ENCODE measurements around the gene HS3ST5. TPM values are rescaled to one million over a fixed set of nuclear protein-coding genes. Genes with fewer than 3 reads are reported as not detected.

HS3ST5 gene
- total and polyA plus RNA-seq, 7 donors, result 0.01 to 2.9 (median 0.25) TPM

DNA sequence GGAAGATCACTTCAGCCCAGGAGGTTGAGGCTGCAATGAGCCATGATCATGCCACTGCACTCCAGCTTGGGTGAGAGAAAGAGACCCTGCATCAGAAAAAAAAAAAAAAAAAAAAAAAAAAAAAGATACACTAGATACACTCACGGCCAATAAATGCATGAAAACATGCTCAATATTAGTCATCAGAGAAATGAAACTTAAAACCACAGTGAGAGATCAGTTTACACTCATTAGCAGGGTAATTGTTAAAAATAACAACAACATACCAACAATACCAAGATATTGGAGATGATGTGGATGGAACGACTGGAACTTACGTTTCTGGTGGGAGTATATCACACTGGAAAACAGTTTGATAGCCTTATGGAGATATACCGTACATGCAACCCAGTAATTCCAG lies 29.9 kb downstream of the HS3ST5 start:
- no peak for DNase-seq
- Histone ChIP-seq H3K27me3 (ENCODE audit: insufficient read depth in 3 of 3, low read length in 2 of 3) (no peaks in the 10 kb centered on the region), H3K9me3 (no peaks in the 10 kb centered on the region), H3K4me1 (no peaks in the 10 kb centered on the region), H3K4me3 (no peak overlapping the region), H3K27ac (no peak overlapping the region), H3K36me3 (ENCODE audit: insufficient read depth in 1 of 2, low read depth in 1 of 2) (no peaks in the 10 kb centered on the region)
- TF ChIP-seq, protein P1, sequence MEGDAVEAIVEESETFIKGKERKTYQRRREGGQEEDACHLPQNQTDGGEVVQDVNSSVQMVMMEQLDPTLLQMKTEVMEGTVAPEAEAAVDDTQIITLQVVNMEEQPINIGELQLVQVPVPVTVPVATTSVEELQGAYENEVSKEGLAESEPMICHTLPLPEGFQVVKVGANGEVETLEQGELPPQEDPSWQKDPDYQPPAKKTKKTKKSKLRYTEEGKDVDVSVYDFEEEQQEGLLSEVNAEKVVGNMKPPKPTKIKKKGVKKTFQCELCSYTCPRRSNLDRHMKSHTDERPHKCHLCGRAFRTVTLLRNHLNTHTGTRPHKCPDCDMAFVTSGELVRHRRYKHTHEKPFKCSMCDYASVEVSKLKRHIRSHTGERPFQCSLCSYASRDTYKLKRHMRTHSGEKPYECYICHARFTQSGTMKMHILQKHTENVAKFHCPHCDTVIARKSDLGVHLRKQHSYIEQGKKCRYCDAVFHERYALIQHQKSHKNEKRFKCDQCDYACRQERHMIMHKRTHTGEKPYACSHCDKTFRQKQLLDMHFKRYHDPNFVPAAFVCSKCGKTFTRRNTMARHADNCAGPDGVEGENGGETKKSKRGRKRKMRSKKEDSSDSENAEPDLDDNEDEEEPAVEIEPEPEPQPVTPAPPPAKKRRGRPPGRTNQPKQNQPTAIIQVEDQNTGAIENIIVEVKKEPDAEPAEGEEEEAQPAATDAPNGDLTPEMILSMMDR (IDR thresholded peaks at IDR 0.05), result no peak
- intact Hi-C loops (cut with DNase I), result no loop called here
- 79 to 88% (median 84%) methylated on average over 4 of the region's 4 CpGs for WGBS, 3 donors
- ATAC-seq, result no peak

DNA sequence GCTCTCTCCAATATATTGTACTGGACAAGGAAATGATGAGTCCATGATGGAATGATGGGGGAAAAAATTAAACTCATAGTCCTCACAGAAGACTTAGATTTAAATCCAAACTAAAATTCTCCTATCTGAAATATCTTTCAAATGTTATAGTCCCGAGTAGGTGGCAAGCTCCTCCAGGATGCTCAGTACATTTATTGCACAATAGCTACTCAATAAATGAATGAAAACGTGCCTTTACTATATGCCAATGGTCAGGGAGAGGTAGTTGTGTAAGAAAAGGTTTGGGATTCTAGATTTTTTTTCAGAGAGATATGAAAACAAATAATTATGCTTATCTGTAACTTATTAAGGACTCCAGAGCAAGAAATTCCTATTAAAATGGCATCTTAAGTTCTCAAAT lies 32.8 kb downstream of the HS3ST5 start:
- DNase-seq (no peak), ATAC-seq (no peak)
- TF ChIP-seq, protein P1 (IDR thresholded peaks at IDR 0.05), result no peak
- no peak overlapping the region for H3K27ac ChIP-seq
- intact Hi-C loops (cut with DNase I), result no loop called here
- no peaks in the 10 kb centered on the region for H3K27me3 ChIP-seq (ENCODE audit: insufficient read depth in 3 of 3, low read length in 2 of 3)
- H3K9me3 ChIP-seq, result no peaks in the 10 kb centered on the region
- WGBS, 3 donors, result 76 to 92% (median 81%) methylated on average over 2 of the region's 2 CpGs
- no peak overlapping the region for H3K4me3 ChIP-seq
- no peaks in the 10 kb centered on the region for H3K4me1 ChIP-seq
- no peaks in the 10 kb centered on the region for H3K36me3 ChIP-seq (ENCODE audit: insufficient read depth in 1 of 2, low read depth in 1 of 2)

DNA sequence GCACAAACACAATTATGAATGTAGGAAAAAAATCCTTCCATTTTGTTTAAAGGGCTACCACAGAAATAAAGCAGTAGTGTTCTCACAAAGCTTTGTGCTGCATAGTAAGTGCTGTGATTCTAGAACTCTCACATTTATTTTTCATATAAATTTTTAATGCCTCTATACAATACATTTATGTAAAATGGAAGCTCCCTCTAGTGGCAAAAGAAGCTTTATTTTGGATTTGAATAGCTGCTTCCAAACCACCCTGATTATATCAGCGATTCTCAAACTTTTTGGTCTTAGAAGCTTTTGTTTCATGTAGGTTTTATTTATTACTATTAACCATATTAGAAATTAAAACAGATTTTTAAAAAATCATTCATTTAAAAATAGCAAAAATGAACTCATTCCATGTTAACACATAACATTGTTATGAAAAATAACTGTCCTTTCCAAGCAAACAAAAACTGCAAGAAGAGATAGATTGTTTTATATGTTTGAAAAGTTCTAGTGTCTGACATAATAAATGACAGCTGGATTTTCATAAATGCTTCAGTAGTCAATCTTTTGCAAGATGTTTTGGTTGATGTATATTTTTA lies 38.4 kb downstream of the HS3ST5 start:
- WGBS, 3 donors, result 66 to 80% (median 69%) methylated on average over 1 of the region's 1 CpG
- ATAC-seq (peak in 1 of 4 donors; percentile 58), DNase-seq (no peak)
- H3K27me3 ChIP-seq (ENCODE audit: insufficient read depth in 3 of 3, low read length in 2 of 3), result no peaks in the 10 kb centered on the region
- H3K4me3 ChIP-seq, result no peak overlapping the region
- TF ChIP-seq, protein P1 (IDR thresholded peaks at IDR 0.05), result peak; percentile 46
- intact Hi-C loops (cut with DNase I), result loop anchor here (5.0 to 10.0 kb wide), 4 partner anchors 132 to 307 kb away; no protein-coding TSS in a partner anchor
- H3K9me3 ChIP-seq, result no peaks in the 10 kb centered on the region
- no peaks in the 10 kb centered on the region for H3K4me1 ChIP-seq
- no peak overlapping the region for H3K27ac ChIP-seq
- no peaks in the 10 kb centered on the region for H3K36me3 ChIP-seq (ENCODE audit: insufficient read depth in 1 of 2, low read depth in 1 of 2)

DNA sequence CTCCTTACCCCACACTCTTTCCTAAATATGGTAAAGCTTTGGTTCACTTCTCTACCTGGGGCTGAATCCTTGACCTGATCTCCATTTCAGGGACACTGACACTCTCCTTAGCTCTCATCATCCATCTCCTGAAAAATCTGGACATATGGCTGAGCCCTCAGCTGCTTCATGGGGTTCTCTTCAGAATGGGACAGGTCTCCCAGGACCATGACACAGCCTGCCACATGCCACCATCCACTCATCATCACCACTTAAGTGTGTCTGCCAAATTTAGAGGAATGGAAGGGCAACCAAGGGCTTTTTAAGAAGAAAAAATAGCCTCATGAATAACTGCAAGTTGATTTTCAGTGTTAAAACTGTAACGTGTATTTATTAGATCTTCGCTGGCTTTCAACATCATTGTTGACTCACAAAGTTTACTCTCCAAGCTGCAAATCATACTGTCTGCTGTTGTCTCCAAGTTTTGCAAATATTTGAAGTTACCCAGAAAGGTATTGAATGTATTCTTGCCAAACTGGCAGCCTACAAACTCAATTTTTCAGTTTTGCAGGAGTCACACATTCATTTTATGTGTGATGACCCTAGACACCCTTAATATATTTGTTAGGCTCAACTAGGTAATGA lies 41.1 kb downstream of the HS3ST5 start:
- Histone ChIP-seq H3K4me1 (no peaks in the 10 kb centered on the region), H3K27ac (no peak overlapping the region), H3K36me3 (ENCODE audit: insufficient read depth in 1 of 2, low read depth in 1 of 2) (no peaks in the 10 kb centered on the region), H3K27me3 (ENCODE audit: insufficient read depth in 3 of 3, low read length in 2 of 3) (no peaks in the 10 kb centered on the region), H3K9me3 (no peaks in the 10 kb centered on the region), H3K4me3 (no peak overlapping the region)
- DNase-seq (no peak), ATAC-seq (no peak)
- intact Hi-C loops (cut with DNase I), result loop anchor here (5.0 to 10.0 kb wide), 4 partner anchors 129 to 304 kb away; no protein-coding TSS in a partner anchor
- 48 to 74% (median 56%) methylated on average over 2 of the region's 2 CpGs for WGBS, 3 donors
- TF ChIP-seq, protein P1 (IDR thresholded peaks at IDR 0.05), result no peak

Measured in psoas muscle (tissue), 8 donors.